ENCODE results near the gene TERF2IP.

DNA sequence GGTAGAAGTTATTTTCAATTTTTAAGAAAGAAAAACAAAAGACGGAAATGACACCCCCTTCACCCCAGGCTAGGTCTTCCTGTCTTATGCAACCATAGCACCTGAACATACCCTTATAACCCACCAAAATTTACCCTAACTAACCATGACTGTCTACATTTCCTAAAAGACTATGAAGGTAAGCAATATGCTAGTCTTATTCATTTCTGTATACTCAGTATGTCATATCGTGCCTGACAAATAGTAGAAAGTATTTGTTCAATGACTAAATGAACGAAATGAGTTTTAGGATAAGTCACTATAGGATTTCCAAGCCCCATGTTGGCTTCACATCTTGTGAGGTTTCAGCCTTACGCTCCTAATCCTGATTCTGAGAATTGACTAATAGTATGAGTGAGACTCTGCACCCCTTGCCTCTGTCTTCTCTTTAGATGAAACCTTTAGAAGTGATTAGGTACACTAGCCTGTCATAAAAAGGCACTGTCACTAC is 31.0 kb upstream of the TERF2IP start:
- TF ChIP-seq, protein P1, sequence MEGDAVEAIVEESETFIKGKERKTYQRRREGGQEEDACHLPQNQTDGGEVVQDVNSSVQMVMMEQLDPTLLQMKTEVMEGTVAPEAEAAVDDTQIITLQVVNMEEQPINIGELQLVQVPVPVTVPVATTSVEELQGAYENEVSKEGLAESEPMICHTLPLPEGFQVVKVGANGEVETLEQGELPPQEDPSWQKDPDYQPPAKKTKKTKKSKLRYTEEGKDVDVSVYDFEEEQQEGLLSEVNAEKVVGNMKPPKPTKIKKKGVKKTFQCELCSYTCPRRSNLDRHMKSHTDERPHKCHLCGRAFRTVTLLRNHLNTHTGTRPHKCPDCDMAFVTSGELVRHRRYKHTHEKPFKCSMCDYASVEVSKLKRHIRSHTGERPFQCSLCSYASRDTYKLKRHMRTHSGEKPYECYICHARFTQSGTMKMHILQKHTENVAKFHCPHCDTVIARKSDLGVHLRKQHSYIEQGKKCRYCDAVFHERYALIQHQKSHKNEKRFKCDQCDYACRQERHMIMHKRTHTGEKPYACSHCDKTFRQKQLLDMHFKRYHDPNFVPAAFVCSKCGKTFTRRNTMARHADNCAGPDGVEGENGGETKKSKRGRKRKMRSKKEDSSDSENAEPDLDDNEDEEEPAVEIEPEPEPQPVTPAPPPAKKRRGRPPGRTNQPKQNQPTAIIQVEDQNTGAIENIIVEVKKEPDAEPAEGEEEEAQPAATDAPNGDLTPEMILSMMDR (conservative IDR thresholded peaks at IDR 0.05 in 1 of 2, IDR thresholded peaks at IDR 0.05 in 1 of 2; ENCODE audit: extremely low read depth in 1 of 2, insufficient read depth in 1 of 2, low read depth in 1 of 2, low read length in 2 of 2), result no peak
- no peak for TF ChIP-seq EZH2 (IDR thresholded peaks at IDR 0.05; ENCODE audit: borderline replicate concordance, low read length)
